Measurements from ENCODE around the gene BRMS1L. TPM values are rescaled to one million over a fixed set of nuclear protein-coding genes. Genes with fewer than 3 reads are reported as not detected.
"Not testable (repeated sequence)": the region's sequence is repeated elsewhere in the genome, so short reads cannot be mapped to it uniquely, and the experiment has no call there.

The BRMS1L gene
- total and polyA plus RNA-seq, 9 donors, result 4.0 to 13.3 (median 9.8) TPM

DNA sequence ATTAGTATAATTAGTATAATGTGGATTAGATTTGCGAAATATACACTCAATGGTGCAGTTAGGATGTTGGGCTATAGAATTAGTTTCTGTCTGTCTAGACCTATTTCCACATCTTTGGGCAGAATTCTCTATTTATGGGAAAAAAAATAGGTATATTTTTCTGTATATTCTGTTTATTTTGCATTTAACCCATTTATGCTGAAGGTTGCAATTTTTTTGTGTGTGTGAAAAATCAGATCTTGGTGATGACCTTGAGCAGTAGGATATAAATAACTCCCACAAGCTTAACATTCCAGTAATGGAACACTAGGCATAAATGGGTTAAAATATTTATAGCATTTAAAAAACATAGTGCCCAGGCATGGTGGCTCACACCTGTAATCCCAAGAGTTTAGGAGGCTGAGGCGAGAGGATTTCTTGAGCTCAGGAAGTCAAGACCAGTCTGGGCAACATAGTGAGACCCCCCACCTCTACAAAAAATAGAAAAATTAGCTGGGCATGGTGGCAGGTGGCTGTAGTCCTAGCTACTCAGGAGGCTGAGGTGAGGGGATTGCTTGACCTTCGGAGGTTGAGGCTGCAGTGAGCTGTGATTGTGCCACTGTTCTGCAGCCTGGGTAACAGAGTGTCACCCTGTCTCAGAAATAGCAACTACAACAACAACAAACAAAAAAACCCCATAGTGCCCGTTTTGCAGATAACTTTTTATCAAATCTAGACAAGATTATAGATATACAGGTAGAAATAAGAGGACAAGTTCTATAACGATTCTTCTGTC is 9.3 kb downstream of the BRMS1L start:
- no peaks in the 10 kb centered on the region for H3K4me1 ChIP-seq (ENCODE audit: insufficient read depth)
- no peaks in the 10 kb centered on the region for H3K36me3 ChIP-seq
- 83 to 87% (median 83%) methylated on average over 5 of the region's 5 CpGs for WGBS, 3 donors
- no peaks in the 10 kb centered on the region for H3K9me3 ChIP-seq
- no peak overlapping the region for H3K4me3 ChIP-seq
- intact Hi-C loops (cut with DNase I), result no loop called here
- DNase-seq, result no peak
- TF ChIP-seq EP300 (IDR thresholded peaks at IDR 0.05) (no peak), POLR2A (IDR thresholded peaks at IDR 0.05) (no peak)
- TF ChIP-seq, protein P1, sequence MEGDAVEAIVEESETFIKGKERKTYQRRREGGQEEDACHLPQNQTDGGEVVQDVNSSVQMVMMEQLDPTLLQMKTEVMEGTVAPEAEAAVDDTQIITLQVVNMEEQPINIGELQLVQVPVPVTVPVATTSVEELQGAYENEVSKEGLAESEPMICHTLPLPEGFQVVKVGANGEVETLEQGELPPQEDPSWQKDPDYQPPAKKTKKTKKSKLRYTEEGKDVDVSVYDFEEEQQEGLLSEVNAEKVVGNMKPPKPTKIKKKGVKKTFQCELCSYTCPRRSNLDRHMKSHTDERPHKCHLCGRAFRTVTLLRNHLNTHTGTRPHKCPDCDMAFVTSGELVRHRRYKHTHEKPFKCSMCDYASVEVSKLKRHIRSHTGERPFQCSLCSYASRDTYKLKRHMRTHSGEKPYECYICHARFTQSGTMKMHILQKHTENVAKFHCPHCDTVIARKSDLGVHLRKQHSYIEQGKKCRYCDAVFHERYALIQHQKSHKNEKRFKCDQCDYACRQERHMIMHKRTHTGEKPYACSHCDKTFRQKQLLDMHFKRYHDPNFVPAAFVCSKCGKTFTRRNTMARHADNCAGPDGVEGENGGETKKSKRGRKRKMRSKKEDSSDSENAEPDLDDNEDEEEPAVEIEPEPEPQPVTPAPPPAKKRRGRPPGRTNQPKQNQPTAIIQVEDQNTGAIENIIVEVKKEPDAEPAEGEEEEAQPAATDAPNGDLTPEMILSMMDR (IDR thresholded peaks at IDR 0.05), result no peak
- no peak overlapping the region for H3K27ac ChIP-seq
- no peaks in the 10 kb centered on the region for H3K27me3 ChIP-seq

DNA sequence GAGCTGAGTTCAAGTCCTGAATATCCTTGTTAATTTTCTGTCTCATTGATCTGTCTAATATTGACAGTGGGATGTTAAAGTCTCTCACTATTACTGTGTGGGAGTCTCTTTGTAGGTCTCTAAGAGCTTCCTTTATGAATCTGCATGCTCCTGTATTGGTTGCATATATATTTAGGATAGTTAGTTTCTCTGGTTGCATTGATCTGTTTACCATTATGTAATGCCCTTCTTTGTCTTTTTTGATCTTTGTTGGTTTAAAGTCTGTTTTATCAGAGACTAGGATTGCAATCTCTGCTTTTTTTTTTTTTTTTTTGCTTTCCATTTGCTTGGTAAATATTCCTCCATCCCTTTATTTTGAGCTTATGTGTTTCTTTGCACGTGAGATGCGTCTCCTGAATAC is 15.6 kb downstream of the BRMS1L start:
- H3K9me3 ChIP-seq; H3K36me3 ChIP-seq; H3K4me1 ChIP-seq (ENCODE audit: insufficient read depth); H3K4me3 ChIP-seq; intact Hi-C loops (cut with DNase I); H3K27ac ChIP-seq; DNase-seq; H3K27me3 ChIP-seq: not testable (repeated sequence)
- 97 to 100% (median 98%) methylated on average over 2 of the region's 2 CpGs for WGBS, 3 donors

DNA sequence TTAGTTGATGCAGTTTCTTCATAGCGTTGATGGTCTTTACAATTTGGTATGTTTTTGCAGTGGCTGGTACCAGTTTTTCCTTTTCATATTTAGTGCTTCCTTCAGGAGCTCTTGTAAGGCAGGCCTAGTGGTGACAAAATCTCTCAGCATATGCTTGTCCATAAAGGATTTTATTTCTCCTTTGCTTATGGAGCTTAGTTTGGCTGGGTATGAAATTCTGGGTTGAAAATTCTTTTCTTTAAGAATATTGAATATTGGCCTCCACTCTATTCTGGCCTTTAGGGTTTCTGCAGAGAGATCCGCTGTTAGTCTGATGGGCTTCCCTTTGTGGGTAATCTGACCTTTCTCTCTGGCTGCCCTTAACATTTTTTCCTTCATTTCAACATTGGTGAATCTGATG is 16.1 kb downstream of the BRMS1L start:
- H3K27me3 ChIP-seq; H3K4me1 ChIP-seq (ENCODE audit: insufficient read depth); H3K4me3 ChIP-seq; DNase-seq; intact Hi-C loops (cut with DNase I); H3K9me3 ChIP-seq; H3K27ac ChIP-seq; H3K36me3 ChIP-seq: not testable (repeated sequence)
- 96 to 99% (median 98%) methylated on average over 2 of the region's 2 CpGs for WGBS, 3 donors

DNA sequence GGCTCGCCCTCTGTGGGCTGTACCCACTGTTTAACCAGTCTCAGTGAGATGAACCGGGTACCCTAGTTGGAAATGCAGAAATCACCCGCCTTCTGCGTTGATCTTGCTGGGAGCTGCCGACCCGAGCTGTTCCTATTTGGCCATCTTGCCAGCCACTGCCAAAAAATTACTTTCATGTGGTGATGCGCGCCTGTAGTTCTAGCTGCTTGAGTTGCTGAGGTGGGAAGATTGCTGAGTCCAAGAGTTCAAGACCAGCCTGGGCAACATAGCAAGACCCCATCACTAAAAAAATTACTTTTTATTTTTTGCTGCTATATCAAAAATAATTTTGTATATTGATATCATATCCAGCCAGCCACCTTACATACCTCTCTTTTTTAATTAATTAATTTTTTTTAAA is 18.4 kb downstream of the BRMS1L start:
- no peak for DNase-seq
- intact Hi-C loops (cut with DNase I), result no loop called here
- Histone ChIP-seq H3K4me3 (no peak overlapping the region), H3K9me3 (no peaks in the 10 kb centered on the region), H3K4me1 (ENCODE audit: insufficient read depth) (no peaks in the 10 kb centered on the region), H3K27ac (no peak overlapping the region), H3K27me3 (no peaks in the 10 kb centered on the region), H3K36me3 (no peaks in the 10 kb centered on the region)
- 92 to 96% (median 95%) methylated on average over 8 of the region's 8 CpGs for whole genome bisulfite sequencing, 3 donors
- TF ChIP-seq POLR2A (IDR thresholded peaks at IDR 0.05) (no peak), EP300 (IDR thresholded peaks at IDR 0.05) (no peak)
- TF ChIP-seq, protein P1 (IDR thresholded peaks at IDR 0.05), result no peak

DNA sequence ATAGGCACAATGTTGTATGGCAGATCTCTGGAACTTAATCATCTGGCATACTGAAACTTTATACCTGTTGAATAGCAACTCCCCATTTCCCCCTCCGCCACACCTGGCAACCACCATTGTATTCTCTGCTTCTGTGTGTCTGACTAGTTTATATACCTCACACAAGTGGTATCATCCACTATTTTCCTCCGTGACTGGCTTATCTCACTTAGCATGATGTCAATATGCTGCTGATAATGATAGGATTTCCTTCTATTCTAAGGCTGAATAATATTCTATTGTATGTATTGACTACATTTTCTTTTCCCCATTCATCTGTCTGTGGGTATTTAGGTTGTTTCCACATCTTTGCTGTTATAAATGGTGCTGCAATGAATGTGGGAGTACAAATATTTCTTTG is 21.5 kb downstream of the BRMS1L start:
- Histone ChIP-seq H3K27ac (no peak overlapping the region), H3K27me3 (no peaks in the 10 kb centered on the region), H3K9me3 (no peaks in the 10 kb centered on the region), H3K4me1 (ENCODE audit: insufficient read depth) (no peaks in the 10 kb centered on the region), H3K36me3 (no peaks in the 10 kb centered on the region), H3K4me3 (no peak overlapping the region)
- WGBS, 3 donors, result 92 to 94% (median 94%) methylated on average over 2 of the region's 2 CpGs
- TF ChIP-seq EP300 (IDR thresholded peaks at IDR 0.05) (no peak), POLR2A (IDR thresholded peaks at IDR 0.05) (no peak)
- TF ChIP-seq, protein P1 (IDR thresholded peaks at IDR 0.05), result no peak
- intact Hi-C loops (cut with DNase I), result no loop called here
- DNase-seq, result no peak
